Middle frontal gyrus (tissue), 1 donor: ENCODE data around the gene HOXA4.

Experiments used
- DNase-seq: peaks from one replicate; pipeline ENCODE4 v3.0.0-alpha.2; 2015; ENCODE audit warnings: low spot score; ENCODE audit errors: extremely low spot score

The HOXA4 gene

GRCh38 chr7:27130540-27131389 is at the start of gene HOXA4:
Gene HOXA4, minus strand, starts transcription at chr7:27130757. Its CDS starts 24 bp downstream, at chr7:27130733.
- no peak for DNase-seq

DNA sequence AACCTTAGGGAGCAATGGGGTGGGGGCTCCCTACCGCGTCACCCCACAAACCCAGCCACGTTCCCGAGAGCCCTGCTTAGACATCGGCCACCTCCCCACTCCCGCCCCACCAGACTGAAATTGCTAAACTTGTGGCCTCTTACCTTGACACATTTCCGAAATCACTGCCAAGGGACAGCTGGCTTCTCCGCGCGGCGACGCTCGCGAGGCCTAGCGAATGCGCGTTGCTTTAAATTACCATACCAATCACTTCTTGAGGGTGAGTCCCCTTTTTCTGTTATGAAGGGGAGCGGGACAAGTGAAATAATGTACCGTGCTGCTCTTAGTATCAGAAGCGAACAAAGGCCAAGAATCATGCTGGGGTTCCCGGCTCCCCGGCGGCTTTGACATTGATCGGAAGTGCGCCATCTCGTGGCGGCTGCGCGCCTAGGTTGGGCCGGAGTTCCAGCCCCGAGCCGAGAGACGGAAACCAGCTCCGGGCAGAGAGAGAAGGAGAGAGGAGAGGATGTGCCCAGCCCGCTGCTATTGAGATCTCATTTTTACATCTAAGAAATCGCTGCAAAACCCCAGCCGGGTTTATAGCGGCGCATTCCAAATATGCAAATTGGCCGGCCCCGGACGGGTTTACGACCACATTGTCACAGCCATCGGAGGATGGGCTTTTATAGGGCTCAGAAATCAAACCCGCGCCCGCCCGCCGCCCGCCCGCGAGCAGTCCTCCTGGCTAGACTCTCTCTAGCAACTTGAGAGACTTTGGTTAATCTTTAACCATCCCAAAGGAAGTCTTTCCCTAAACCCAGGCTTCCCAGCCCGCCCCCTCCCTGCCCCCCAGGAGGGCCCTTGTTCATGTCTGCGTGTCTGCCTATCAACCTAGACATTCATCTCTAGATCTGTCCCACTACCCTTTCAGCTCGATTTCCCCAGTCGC is 49.2 kb upstream of the HOXA4 start:
- DNase-seq, result no peak

DNA sequence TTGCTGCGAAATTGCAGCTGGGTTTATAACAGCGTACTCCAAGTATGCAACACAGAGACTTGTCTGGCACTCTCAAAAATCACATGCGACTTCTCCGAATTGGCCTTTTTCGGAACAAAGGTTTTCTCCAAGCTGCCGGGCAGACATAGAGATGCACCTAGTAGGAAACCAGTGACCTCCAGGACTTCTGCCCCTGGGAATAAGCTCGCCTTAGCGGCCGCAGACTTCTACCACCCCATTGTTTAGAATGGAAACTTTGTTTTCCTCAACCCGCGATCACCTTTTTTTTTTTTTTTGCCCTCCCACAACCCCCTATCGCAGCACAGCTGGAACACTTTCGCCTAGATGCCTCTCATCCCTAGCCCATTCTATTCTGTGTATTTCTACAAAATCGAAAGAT is 48.5 kb upstream of the HOXA4 start:
- DNase-seq, result no peak

DNA sequence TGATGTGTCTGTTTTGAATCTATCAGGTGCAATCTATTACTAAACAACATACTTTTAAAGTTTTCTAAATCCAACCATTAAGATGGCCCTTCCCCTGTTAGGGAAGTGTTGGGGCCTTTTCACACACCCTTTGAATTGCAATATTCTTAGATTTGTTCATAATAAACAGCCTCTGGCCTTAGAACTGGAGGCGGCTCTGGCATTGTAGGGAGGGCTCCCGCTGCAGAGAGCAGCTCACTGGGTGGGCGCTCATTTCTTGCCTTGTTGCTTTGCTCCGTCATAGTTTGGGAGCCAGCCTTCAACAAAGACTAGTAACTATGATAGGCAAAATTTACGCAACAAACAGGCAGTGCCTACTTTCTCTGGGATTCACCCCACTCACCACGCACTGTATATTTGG is 47.8 kb upstream of the HOXA4 start:
- DNase-seq, result no peak

- DNase-seq, result no peak
These were observed 47.3 kb upstream of the HOXA4 start for GRCh38 chr7:27177795-27178320.

- DNase-seq, result no peak
These were observed 46.6 kb upstream of the HOXA4 start for GRCh38 chr7:27176962-27177794.

DNA sequence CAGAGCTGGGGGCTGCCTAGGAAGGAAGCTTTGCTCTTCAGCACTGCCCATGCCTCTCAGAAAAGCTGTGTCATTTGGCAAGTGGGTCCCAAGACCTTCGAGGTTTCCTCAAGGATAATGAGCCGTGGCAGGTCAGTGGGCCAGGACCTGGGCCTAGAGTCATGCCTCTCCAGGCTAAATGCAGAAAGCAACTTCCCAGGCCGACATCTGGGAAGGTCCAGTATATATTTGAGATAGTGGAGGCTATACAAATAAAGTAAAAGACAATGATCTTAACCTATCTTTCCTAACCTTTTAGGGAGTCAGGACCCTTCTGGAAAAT is 45.9 kb upstream of the HOXA4 start:
- no peak for DNase-seq

- no peak for DNase-seq
These were observed 45.3 kb upstream of the HOXA4 start for GRCh38 chr7:27175626-27176523.

DNA sequence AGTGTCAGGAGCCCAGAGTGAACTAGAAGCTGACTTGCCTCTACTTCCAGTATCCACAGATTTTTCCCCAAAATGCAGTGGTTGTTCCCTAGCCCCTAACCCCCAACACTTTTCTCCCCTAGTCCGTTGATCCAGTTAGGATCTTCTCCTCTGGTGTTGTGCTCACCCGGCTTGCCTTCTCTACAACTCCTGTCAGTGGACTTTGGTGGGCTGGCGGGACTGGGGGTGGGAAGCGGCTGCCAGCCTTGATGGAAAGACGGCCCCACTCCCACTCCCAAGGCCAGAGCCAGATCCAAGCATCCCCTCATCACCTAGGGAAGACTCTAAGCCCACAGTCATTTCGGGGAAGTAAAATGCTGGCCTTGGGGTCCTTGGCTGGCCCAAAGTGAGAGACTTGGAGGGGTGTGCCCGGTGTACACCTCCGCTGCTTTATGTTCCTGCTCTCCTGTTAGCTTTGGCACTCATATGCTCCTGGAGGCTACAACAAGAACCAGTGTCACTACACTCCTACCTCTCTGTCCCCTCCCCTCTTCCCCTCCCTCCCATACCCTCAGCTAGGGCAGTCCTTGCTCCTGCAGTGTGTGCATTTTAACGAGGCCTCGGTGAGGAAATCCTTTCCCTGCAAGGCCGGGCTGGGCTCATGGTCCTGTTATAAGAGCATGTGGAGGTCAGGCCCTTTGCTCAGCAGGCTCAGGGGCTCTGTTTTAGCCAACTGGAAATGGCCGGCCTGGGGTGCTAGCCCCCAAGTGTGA is 44.5 kb upstream of the HOXA4 start:
- no peak for DNase-seq

GRCh38 chr7:27173956-27174873 is 43.7 kb upstream of the HOXA4 start, which contains the start of gene HOXA10:
Gene HOXA10, minus strand, starts transcription at chr7:27174320. Its CDS starts 14 bp downstream, at chr7:27174306.
- no peak for DNase-seq

DNA sequence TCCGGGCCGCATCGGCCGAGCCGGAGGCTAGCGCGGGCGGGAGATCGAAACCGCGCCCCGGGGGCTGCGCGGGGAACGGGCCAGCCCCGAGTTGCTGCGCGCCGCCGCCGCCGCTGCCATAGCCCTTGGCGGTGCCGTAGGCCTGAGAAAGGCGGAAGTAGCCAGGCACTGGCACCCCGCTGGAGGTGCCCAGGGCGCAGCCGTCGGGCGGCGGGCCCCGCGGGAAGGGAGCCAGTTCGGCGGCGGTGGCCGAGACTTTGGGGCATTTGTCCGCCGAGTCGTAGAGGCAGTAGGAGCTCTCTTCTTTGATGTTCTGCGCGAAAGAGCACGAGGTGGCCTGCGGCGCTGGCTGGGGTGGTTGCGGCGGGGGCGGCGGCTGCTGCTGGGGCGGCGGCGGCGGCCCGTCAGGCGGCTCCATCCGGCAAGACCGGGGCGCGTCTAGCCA is 43.0 kb upstream of the HOXA4 start:
- no peak for DNase-seq

DNA sequence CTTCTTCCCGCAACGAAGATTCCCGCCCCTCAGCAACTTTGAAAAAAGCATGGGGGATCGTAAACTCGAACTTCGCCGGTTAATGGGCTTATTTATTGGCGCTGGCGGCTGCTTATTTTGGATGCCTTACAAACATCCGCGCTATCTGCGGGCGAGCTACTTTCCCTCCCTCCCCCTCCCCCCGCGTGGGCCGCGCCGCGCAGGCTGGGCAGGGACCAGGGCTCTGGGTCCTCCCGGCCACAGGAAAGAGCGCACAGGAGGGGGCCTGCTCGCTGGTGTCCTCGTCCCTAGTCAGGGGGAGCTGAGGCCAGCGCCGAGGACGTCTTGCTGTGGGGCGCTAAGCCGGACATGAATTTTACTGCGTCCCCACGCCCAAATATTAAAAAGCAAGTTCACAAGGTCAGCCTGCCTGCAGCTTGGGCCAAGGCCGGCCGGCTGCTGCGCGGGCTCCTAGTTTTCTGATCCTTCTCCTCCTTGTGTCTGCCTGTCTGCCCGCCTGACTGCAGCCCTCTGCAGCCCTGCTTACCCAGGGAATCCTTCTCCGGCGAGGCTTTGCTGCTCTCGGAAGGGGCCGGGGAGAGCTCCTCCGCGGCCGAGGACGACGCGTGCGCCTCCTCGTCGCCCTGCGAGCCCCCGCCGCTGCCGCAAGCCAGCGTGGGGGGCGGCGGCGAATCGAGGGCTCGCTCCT is 42.4 kb upstream of the HOXA4 start:
- DNase-seq, result no peak

- no peak for DNase-seq
These were observed 41.8 kb upstream of the HOXA4 start for GRCh38 chr7:27172315-27172774.

GRCh38 chr7:27171637-27172314 is 41.2 kb upstream of the HOXA4 start:
- no peak for DNase-seq

DNA sequence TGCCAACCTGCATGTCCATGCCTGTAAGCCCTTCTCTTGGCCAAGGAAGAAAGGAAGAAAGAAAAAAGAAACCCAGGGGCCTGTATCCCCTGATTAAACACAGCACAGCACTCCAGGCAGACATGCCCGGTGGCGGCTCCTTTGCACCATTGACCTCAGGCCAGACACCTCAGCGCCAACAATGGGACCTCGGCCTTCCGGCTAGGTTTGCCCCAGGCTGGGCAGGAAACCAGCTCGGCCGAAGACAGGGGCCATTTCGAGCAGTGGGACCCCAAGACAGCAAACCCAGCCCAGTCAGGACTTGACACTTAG is 40.7 kb upstream of the HOXA4 start:
- DNase-seq, result no peak

- no peak for DNase-seq
These were observed 40.1 kb upstream of the HOXA4 start for GRCh38 chr7:27170426-27171324.
